HepG2 (cell line): ENCODE results near the gene COX6A2. TPM values are rescaled to one million over a fixed set of nuclear protein-coding genes. Genes with fewer than 3 reads are reported as not detected.

ENCODE experiments used
- CHD4 ChIP-seq: fragments of 200-600 bp; sonication (generic); IDR thresholded peaks from 2 replicates; pipeline ENCODE4 v1.7.0; 2017; ENCODE audit warnings: mild to moderate bottlenecking, low read length, borderline replicate concordance
- FOXA1 ChIP-seq, 2 experiments: fragments of 450-650 bp in 1 of 2; sonication (generic) in 1 of 2; formaldehyde crosslinking in 1 of 2; IDR thresholded peaks; 2 replicates each; pipeline versions ENCODE4 v1.4.0 to v1.6.1; 2016 to 2020; ENCODE audit warnings: missing genetic modification reagents in 1 of 2
- GATAD1 ChIP-seq: IDR thresholded peaks from 2 replicates; pipeline ENCODE4 v1.6.1; 2016; ENCODE audit warnings: missing genetic modification reagents, missing compliant biosample characterization
- GPN1 ChIP-seq: sonication (generic); formaldehyde crosslinking; IDR thresholded peaks from 2 replicates; pipeline ENCODE4 v1.5.1; 2020; ENCODE audit warnings: missing genetic modification reagents, borderline replicate concordance
- MED8 ChIP-seq: sonication (generic); formaldehyde crosslinking; IDR thresholded peaks from 2 replicates; pipeline ENCODE4 v1.8.1; 2023; ENCODE audit warnings: mild to moderate bottlenecking, missing genetic modification reagents; ENCODE audit not compliant: insufficient replicate concordance
- NBN ChIP-seq: fragments of 450-650 bp; conservative IDR thresholded peaks from 2 replicates; pipeline ENCODE4 v1.6.1; 2017
- TEAD3 ChIP-seq: optimal IDR thresholded peaks from 2 replicates; pipeline ENCODE3; 2016; ENCODE audit warnings: borderline replicate concordance
- XBP1 ChIP-seq: sonication (generic); formaldehyde crosslinking; IDR thresholded peaks from 2 replicates; pipeline ENCODE4 v1.5.0; 2020; ENCODE audit warnings: missing genetic modification reagents
- ZNF24 ChIP-seq: fragments of 450-650 bp; IDR thresholded peaks from 2 replicates; pipeline ENCODE4 v1.6.1; 2017; ENCODE audit warnings: antibody characterized with exemption, mild to moderate bottlenecking
- ZNF678 ChIP-seq: sonication (generic); formaldehyde crosslinking; IDR thresholded peaks from 2 replicates; pipeline ENCODE4 v1.4.0; 2020; ENCODE audit warnings: mild to moderate bottlenecking, missing genetic modification reagents
- ZNF7 ChIP-seq: IDR thresholded peaks from 2 replicates; pipeline ENCODE4 v1.6.1; 2016; ENCODE audit warnings: missing biosample characterization, missing genetic modification reagents
- ZNF792 ChIP-seq: IDR thresholded peaks from 2 replicates; pipeline ENCODE4 v1.6.1; 2016
- polyA plus RNA-seq, 8 experiments: library from polyadenylated mRNA; depleted of rRNA in 3 of 8; stranded (reverse) in 7 of 8; unstranded in 1 of 8; fragments of >200 nt; fragmentation: Illumina TruSeq in 4 of 8; extraction: Trizol in 4 of 8; gene quantifications; 2 replicates each; pipeline versions ENCODE4 v1.2.1 to v1.2.3, GENCODE V29; 2011 to 2016; ENCODE audit warnings: low read depth in 4 of 8, missing spikeins in 1 of 8, mixed read lengths in 1 of 8; ENCODE audit not compliant: insufficient read depth in 1 of 8
- total RNA-seq, 5 experiments: library from RNA; depleted of rRNA; stranded (reverse); fragments of >200 nt; fragmentation: Illumina TruSeq; extraction: Trizol; gene quantifications; 2 replicates each; pipeline ENCODE4 v1.2.3, GENCODE V29; 2016; ENCODE audit warnings: low read depth in 1 of 5
- TF ChIP-seq, protein P1 (sequence below): sonication (generic); formaldehyde crosslinking; IDR thresholded peaks from one replicate; pipeline ENCODE4 v1.5.1; 2020; ENCODE audit warnings: mild to moderate bottlenecking, missing genetic modification reagents; ENCODE audit errors: not compliant biosample characterization
- TF ChIP-seq, protein P2 (sequence below): sonication (generic); formaldehyde crosslinking; IDR thresholded peaks from 2 replicates; pipeline ENCODE4 v1.4.0; 2020; ENCODE audit warnings: mild to moderate bottlenecking, missing genetic modification reagents, borderline replicate concordance

Gene COX6A2
- total and polyA plus RNA-seq, 2 of the 13 experiments (the other 11 are each of a cell fraction or from before 2014, with no cell fraction given) = not detected

DNA sequence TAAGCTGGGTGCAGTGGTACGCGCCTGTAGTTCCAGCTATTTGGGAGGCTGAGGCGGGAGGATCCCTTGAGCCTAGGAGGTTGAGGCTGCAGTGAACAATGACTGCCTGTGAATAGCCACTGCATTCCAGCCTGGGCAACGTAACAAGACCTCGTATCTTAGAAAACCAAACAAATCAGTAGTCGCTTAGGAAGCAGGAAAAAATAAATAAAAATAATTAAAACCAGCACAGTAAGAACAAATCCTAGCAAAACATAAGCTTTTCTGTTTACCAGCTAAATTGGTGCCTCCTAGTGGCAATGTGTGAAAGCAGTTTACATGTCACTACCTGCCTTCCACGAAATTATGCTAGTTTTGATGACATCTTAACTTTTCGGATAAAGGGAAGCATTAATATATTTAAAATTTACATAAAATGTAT is 32.4 kb upstream of the COX6A2 start (continued):
- TF ChIP-seq ZNF24 (no peak), MED8 (CRISPR knock-in tag) (no peak), CHD4 (peak; percentile 40; the same call in 1 of the 2 replicates), GATAD1 (CRISPR knock-in tag) (peak; percentile 14; the same call in 1 of the 2 replicates), FOXA1 (IDR thresholded peaks at IDR 0.05) (no peak), FOXA1 (CRISPR knock-in tag; IDR thresholded peaks at IDR 0.05) (0 out of 2 replicates have a peak, but pooled peaks have one; percentile 35), GPN1 (CRISPR knock-in tag) (no peak), ZNF792 (no peak), ZNF678 (CRISPR knock-in tag) (no peak), NBN (no peak), ZNF7 (CRISPR knock-in tag) (no peak), XBP1 (CRISPR knock-in tag) (no peak), TEAD3 (peak; percentile 46)
- TF ChIP-seq, protein P1, sequence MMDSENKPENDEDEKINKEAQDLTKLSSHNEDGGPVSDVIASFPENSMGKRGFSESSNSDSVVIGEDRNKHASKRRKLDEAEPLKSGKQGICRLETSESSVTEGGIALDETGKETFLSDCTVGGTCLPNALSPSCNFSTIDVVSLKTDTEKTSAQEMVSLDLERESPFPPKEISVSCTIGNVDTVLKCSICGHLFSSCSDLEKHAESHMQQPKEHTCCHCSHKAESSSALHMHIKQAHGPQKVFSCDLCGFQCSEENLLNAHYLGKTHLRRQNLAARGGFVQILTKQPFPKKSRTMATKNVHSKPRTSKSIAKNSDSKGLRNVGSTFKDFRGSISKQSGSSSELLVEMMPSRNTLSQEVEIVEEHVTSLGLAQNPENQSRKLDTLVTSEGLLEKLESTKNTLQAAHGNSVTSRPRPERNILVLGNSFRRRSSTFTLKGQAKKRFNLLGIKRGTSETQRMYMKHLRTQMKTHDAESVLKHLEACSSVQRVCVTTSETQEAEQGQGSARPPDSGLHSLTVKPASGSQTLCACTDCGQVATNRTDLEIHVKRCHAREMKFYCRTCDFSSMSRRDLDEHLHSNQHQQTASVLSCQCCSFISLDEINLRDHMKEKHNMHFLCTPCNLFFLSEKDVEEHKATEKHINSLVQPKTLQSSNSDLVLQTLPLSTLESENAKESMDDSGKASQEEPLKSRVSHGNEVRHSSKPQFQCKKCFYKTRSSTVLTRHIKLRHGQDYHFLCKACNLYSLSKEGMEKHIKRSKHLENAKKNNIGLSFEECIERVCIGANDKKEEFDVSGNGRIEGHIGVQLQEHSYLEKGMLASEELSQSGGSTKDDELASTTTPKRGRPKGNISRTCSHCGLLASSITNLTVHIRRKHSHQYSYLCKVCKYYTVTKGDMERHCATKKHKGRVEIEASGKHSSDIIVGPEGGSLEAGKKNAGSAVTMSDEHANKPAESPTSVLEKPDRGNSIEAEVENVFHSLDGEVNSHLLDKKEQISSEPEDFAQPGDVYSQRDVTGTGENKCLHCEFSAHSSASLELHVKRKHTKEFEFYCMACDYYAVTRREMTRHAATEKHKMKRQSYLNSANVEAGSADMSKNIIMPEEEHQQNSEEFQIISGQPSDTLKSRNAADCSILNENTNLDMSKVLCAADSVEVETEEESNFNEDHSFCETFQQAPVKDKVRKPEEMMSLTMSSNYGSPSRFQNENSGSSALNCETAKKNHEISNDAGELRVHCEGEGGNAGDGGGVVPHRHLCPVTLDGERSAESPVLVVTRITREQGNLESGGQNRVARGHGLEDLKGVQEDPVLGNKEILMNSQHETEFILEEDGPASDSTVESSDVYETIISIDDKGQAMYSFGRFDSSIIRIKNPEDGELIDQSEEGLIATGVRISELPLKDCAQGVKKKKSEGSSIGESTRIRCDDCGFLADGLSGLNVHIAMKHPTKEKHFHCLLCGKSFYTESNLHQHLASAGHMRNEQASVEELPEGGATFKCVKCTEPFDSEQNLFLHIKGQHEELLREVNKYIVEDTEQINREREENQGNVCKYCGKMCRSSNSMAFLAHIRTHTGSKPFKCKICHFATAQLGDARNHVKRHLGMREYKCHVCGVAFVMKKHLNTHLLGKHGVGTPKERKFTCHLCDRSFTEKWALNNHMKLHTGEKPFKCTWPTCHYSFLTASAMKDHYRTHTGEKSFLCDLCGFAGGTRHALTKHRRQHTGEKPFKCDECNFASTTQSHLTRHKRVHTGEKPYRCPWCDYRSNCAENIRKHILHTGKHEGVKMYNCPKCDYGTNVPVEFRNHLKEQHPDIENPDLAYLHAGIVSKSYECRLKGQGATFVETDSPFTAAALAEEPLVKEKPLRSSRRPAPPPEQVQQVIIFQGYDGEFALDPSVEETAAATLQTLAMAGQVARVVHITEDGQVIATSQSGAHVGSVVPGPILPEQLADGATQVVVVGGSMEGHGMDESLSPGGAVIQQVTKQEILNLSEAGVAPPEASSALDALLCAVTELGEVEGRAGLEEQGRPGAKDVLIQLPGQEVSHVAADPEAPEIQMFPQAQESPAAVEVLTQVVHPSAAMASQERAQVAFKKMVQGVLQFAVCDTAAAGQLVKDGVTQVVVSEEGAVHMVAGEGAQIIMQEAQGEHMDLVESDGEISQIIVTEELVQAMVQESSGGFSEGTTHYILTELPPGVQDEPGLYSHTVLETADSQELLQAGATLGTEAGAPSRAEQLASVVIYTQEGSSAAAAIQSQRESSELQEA (CRISPR knock-in tag) = no peak
- TF ChIP-seq, protein P2, sequence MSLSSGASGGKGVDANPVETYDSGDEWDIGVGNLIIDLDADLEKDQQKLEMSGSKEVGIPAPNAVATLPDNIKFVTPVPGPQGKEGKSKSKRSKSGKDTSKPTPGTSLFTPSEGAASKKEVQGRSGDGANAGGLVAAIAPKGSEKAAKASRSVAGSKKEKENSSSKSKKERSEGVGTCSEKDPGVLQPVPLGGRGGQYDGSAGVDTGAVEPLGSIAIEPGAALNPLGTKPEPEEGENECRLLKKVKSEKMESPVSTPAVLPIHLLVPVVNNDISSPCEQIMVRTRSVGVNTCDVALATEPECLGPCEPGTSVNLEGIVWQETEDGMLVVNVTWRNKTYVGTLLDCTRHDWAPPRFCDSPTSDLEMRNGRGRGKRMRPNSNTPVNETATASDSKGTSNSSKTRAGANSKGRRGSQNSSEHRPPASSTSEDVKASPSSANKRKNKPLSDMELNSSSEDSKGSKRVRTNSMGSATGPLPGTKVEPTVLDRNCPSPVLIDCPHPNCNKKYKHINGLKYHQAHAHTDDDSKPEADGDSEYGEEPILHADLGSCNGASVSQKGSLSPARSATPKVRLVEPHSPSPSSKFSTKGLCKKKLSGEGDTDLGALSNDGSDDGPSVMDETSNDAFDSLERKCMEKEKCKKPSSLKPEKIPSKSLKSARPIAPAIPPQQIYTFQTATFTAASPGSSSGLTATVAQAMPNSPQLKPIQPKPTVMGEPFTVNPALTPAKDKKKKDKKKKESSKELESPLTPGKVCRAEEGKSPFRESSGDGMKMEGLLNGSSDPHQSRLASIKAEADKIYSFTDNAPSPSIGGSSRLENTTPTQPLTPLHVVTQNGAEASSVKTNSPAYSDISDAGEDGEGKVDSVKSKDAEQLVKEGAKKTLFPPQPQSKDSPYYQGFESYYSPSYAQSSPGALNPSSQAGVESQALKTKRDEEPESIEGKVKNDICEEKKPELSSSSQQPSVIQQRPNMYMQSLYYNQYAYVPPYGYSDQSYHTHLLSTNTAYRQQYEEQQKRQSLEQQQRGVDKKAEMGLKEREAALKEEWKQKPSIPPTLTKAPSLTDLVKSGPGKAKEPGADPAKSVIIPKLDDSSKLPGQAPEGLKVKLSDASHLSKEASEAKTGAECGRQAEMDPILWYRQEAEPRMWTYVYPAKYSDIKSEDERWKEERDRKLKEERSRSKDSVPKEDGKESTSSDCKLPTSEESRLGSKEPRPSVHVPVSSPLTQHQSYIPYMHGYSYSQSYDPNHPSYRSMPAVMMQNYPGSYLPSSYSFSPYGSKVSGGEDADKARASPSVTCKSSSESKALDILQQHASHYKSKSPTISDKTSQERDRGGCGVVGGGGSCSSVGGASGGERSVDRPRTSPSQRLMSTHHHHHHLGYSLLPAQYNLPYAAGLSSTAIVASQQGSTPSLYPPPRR (CRISPR knock-in tag) = no peak
